HG03196 (cell line): ENCODE measurements around the gene R3HCC1L.

Experiments used
- ATAC-seq: cut with Tn5 transposase; IDR thresholded peaks from one replicate; pipeline ENCODE4 v1.9.1; 2021; ENCODE audit not compliant: unreplicated experiment

The R3HCC1L gene

GRCh38 chr10:98272245-98272644 is 137.8 kb downstream of the R3HCC1L start:
- ATAC-seq, result no peak

DNA sequence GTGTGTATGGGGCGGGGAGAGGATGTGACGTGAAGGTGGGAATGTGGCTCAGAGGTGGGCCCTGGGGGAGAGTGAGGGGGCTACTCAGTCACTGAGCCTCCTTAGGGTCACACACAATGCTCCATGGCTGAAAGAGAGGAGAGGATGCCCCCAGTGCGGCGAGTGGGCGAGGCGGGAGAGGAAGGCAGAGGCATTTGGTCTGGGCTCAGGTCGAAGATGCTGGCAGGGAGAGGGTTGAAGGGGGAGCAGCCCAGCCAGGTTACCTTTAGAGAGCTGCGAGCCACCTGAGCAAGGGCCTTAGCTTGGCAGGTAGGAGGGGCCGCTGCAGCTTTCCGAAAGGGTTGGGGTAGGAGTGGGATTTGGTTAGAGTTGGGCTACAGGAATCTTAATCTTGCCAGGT is 138.2 kb downstream of the R3HCC1L start:
- ATAC-seq, result no peak

GRCh38 chr10:98273057-98273850 is 138.8 kb downstream of the R3HCC1L start:
- no peak for ATAC-seq

GRCh38 chr10:98274562-98274961 is 140.1 kb downstream of the R3HCC1L start:
- ATAC-seq, result no peak

DNA sequence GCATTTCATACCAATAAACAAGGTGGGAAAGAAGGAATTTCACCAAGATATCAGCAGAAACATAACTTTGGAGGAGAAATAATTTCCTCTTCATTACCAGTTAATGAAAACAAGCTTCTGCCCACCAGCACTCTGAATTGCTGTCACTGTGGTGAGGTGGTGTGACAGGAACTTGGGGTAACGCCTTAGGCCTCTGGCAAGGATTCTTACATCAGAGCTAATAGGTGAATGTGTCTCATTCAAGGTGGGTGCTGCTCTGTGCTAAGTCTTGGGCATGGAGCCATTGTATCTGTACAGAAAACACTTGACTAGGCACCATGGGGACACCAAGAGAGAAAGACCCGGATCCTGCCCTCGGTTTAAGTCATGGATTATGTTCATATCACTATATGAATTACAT is 141.9 kb downstream of the R3HCC1L start:
- ATAC-seq, result no peak

DNA sequence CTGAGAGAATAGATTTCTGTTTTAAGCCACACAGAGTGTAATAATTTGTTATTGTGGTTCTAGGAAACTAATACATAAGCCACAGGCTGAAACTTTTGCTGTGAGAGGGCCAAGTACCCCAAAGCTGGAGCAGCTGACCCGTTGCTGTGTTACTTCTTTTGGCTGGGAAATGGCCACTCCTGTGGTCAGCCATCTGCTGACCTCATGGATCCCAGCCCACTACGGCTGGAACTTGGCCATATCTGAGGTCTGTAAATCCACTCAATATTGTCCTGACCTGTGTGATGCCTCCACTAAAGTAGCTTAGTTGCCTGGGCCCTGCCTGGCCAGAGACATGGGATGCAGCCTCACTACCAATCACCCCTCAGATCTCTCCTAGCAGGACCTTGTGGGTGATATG is 151.0 kb downstream of the R3HCC1L start:
- no peak for ATAC-seq

- no peak for ATAC-seq
Measured at GRCh38 chr10:98286419-98286818, 152.0 kb downstream of the R3HCC1L start.

GRCh38 chr10:98287321-98287720 is 152.9 kb downstream of the R3HCC1L start:
- no peak for ATAC-seq

DNA sequence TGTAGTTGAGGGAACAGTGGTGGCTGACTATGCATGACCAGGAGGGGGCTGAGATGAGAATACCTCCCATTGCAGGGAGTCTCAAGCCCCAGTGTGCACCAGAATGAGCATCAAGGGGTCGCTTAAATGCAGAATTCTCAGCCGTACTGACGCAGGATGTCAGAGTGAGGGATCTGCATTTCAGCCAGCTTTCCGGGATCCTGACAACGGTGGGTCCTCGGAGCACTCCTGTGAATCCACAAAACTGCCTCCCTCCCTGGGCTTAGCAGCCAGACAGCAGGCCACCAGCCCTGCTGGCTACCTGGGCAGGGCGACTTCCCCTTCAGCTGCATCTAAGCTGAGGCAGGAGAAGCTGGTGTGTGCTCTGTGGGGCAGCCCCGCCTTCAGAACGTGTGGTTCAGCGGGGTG is 155.3 kb downstream of the R3HCC1L start:
- ATAC-seq, result no peak

- ATAC-seq, result no peak
Measured at GRCh38 chr10:98292971-98293370, 158.5 kb downstream of the R3HCC1L start.

GRCh38 chr10:98293550-98294269 is 159.3 kb downstream of the R3HCC1L start:
- ATAC-seq, result no peak

DNA sequence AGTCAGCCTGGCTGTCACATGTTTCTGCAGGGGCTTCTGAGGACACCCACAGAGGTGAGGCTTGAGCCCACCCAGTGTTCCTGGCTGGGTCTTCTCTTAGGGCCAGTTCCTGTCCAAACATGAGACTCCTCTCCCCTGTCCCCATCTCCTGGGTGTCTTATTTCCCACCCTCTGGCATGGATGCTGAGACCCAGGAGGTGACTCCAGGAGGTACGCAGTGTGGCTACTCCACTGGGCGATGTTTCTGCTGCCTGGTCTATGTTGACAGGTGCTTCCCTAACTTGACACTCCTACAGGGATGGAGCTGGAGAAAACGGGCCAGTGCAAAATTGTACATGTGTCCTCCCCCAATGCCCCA is 159.8 kb downstream of the R3HCC1L start:
- ATAC-seq, result no peak
